Right lobe of liver (tissue), 6 donors: Measurements from ENCODE around the gene SUCO. TPM values are rescaled to one million over a fixed set of nuclear protein-coding genes. Genes with fewer than 3 reads are reported as not detected.

Experiments used
- ATAC-seq, 4 donors: fragments of 200-7000 bp; cut with Tn5 transposase; one replicate each; pipeline ENCODE4 v1.9.1; 2020; ENCODE audit warnings: mild to moderate bottlenecking in 4 of 4, moderate library complexity in 4 of 4
- DNase-seq, 3 donors: peaks; one replicate each; pipeline ENCODE4 v3.0.0-alpha.2; 2020
- H3K27ac ChIP-seq, 3 donors: fragments of 200-600 bp; one replicate each; pipeline ENCODE4 v1.8.0; 2022
- H3K27me3 ChIP-seq, 2 donors: fragments of 200-600 bp; one replicate each; pipeline ENCODE4 v1.8.0; 2022
- H3K36me3 ChIP-seq, 4 donors: fragments of 200-600 bp; sonication (generic) in 1 of 4; one replicate each; pipeline versions ENCODE4 v1.5.1 to v1.8.0; 2017 to 2022; ENCODE audit warnings: control low read depth in 1 of 4
- H3K4me1 ChIP-seq, 4 donors: fragments of 200-600 bp; sonication (generic) in 1 of 4; one replicate each; pipeline versions ENCODE4 v1.5.1 to v1.8.0; 2017 to 2022; ENCODE audit warnings: control low read depth in 1 of 4
- H3K4me3 ChIP-seq, 3 donors: fragments of 200-600 bp; one replicate each; pipeline ENCODE4 v1.8.0; 2022
- H3K9me3 ChIP-seq, 4 donors: fragments of 200-600 bp; sonication (generic) in 1 of 4; one replicate each; pipeline versions ENCODE4 v1.5.1 to v1.8.0; 2017 to 2022; ENCODE audit warnings: control low read depth in 1 of 4
- CTCF ChIP-seq, 4 donors: fragments of 200-600 bp in 3 of 4; fragments of 450-650 bp in 1 of 4; IDR thresholded peaks; one replicate each; pipeline versions ENCODE4 v1.5.1 to v1.8.0; 2016 to 2022; ENCODE audit warnings: antibody characterized with exemption in 4 of 4, mild to moderate bottlenecking in 2 of 4
- POLR2A ChIP-seq: fragments of 450-650 bp; IDR thresholded peaks from one replicate; pipeline ENCODE4 v1.6.1; 2017; ENCODE audit warnings: antibody characterized with exemption, mild to moderate bottlenecking
- WGBS: methylation state at CpG from one replicate; pipeline ENCODE4 v1.1.6; 2018; ENCODE audit warnings: low coverage, low lambda C conversion rate; ENCODE audit not compliant: insufficient coverage; ENCODE audit errors: missing lambda C conversion rate; 5-methylcytosine and 5-hydroxymethylcytosine counted together
- intact Hi-C, 2 donors: fragments of 100-400 bp; cut with DNase I; formaldehyde crosslinking; loops; one replicate each; pipeline versions ENCODE4 v1.11.2 to v1.14.1; 2022
- total RNA-seq, 6 experiments: library from RNA; depleted of rRNA in 2 of 6; stranded (reverse); fragments of >200 nt in 2 of 6; fragmentation: NEBNext Ultra II Directional in 3 of 6; extraction: Animal tissue kit (Norgen Biotek cat#: 25700) in 3 of 6; gene quantifications; one replicate each; pipeline versions ENCODE4 v1.1.0 to v1.2.4, GENCODE V29; 2016 to 2023
- donor health status: DM: no; HTN: yes; CAD: no.
- donor health status: DM: no; HTN: no; CAD: no.
- donor health status: DM: no; HTN: no; CAD: no.
- donor health status: DM: no; HTN: yes; CAD: no.
- donor health status: DM: no; HTN: yes; CAD: no.

SUCO gene
- total RNA-seq, 6 experiments from 2014 or later, result 6.6 to 17.9 (median 11.2) TPM

DNA sequence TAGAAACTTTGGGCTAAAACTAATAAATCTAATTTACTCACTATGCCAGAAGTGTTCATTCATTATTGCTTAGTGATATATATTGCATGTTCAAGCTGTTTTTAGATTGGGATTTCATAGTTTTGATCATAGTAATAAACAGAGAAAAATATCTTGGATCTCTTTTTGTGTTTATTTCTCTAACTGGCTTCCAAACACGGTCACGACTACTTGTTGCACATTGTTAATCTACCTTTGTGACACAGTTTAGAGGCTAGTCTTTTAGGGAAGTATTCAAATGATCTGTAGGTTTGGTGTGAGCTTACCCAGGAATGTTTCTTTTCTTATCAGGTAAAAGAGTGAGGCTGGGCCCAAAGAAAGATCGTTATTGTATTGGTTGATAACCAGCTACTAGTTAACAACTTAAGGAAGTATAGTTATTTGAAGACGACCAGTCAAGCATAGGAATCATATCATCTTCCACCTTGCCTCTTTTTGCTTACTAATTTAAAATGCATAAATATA lies 75.2 kb downstream of the SUCO start:
- H3K4me3 ChIP-seq, result no peak overlapping the region
- no peak overlapping the region for H3K27ac ChIP-seq
- intact Hi-C loops, result no loop called here
- no peaks in the 10 kb centered on the region for H3K9me3 ChIP-seq
- ATAC-seq (no peak), DNase-seq (no peak)
- no peaks in the 10 kb centered on the region for H3K4me1 ChIP-seq
- WGBS, result 75% methylated on average over 4 of the region's 4 CpGs
- H3K27me3 ChIP-seq, result no peaks in the 10 kb centered on the region
- TF ChIP-seq POLR2A, result no peak
- TF ChIP-seq CTCF (IDR thresholded peaks at IDR 0.05), result no peak
- peaks cover 0 to 21% (median 1%) of the 10 kb centered on the region in 4 donors for H3K36me3 ChIP-seq

GRCh38 chr1:172609528-172609927 lies 76.6 kb downstream of the SUCO start:
- Histone ChIP-seq H3K36me3 (peaks cover 0 to 21% (median 0%) of the 10 kb centered on the region in 4 donors), H3K9me3 (no peaks in the 10 kb centered on the region), H3K27me3 (no peaks in the 10 kb centered on the region), H3K27ac (no peak overlapping the region), H3K4me3 (no peak overlapping the region), H3K4me1 (no peaks in the 10 kb centered on the region)
- intact Hi-C loops, result no loop called here
- peak in 2 of 4 donors; percentile 43 to 65 for ATAC-seq
- no peak for DNase-seq
- WGBS, result 96% methylated on average over 3 of the region's 3 CpGs
- peak; percentile 22 to 28 (median 27) for TF ChIP-seq CTCF (IDR thresholded peaks at IDR 0.05)
- no peak for TF ChIP-seq POLR2A

DNA sequence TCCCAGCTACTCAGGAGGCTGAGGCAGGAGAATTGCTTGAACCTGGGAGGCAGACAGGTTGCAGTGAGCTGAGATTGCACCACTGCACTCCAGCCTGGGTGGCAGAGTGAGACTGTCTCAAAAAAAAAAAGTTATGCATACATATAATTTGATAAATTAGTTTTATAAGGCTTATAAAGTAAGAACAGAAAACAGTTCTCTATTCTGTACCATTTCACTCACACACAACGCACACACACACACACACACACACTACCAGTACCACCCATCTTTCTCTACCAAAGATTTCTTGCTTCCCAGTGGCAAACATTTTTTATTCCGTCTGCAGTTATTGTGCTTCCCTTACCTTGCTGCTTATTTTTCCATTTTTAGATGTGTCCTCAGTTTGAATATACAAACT lies 79.5 kb downstream of the SUCO start:
- Histone ChIP-seq H3K27ac (no peak overlapping the region), H3K4me3 (no peak overlapping the region), H3K27me3 (no peaks in the 10 kb centered on the region), H3K4me1 (no peaks in the 10 kb centered on the region), H3K36me3 (peaks cover 0 to 16% (median 0%) of the 10 kb centered on the region in 4 donors), H3K9me3 (no peaks in the 10 kb centered on the region)
- intact Hi-C loops, result no loop called here
- ATAC-seq (no peak), DNase-seq (no peak)
- TF ChIP-seq POLR2A (no peak), CTCF (IDR thresholded peaks at IDR 0.05) (no peak)
- WGBS, result 96% methylated on average over 2 of the region's 2 CpGs

DNA sequence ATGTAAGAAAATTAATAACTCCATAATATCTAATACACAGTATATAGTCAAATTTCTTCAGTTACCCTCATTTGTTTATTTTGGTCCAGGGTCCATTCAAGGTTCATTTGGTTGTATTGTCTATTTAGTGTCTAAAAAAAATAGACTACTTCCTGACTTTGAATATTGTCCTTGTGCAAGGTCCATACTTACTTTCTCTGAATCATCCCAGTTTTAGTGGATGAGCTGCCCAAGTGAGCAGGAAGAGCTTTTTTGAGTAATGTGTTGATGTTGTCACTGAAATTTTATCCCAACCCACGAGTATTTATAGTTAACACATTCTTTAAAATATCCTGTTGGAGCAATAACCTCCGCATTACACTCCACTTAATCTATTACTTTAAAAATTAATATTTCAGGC lies 80.3 kb downstream of the SUCO start:
- 87% methylated on average over 2 of the region's 2 CpGs for WGBS
- ATAC-seq (no peak), DNase-seq (no peak)
- no peak overlapping the region for H3K27ac ChIP-seq
- TF ChIP-seq POLR2A, result no peak
- no peaks in the 10 kb centered on the region for H3K9me3 ChIP-seq
- intact Hi-C loops, result no loop called here
- peaks cover 0 to 16% (median 0%) of the 10 kb centered on the region in 4 donors for H3K36me3 ChIP-seq
- H3K4me1 ChIP-seq, result no peaks in the 10 kb centered on the region
- no peak overlapping the region for H3K4me3 ChIP-seq
- H3K27me3 ChIP-seq, result no peaks in the 10 kb centered on the region

- 44% methylated on average over 1 of the region's 1 CpG for WGBS
- TF ChIP-seq CTCF (IDR thresholded peaks at IDR 0.05) (no peak), POLR2A (no peak)
Measured at GRCh38 chr1:172616195-172616594, 83.2 kb downstream of the SUCO start.

More at GRCh38 chr1:172616195-172616594, 83.2 kb downstream of the SUCO start:
- H3K9me3 ChIP-seq, result peaks cover 0 to 11% (median 0%) of the 10 kb centered on the region in 4 donors
- ATAC-seq, result no peak
- intact Hi-C loops, result no loop called here
- H3K27me3 ChIP-seq, result no peaks in the 10 kb centered on the region
- no peak for DNase-seq
- no peak overlapping the region for H3K4me3 ChIP-seq
- no peaks in the 10 kb centered on the region for H3K4me1 ChIP-seq
- no peak overlapping the region for H3K27ac ChIP-seq
- no peaks in the 10 kb centered on the region for H3K36me3 ChIP-seq
